ENCODE measurements around the gene AQP10. TPM values are rescaled to one million over a fixed set of nuclear protein-coding genes. Genes with fewer than 3 reads are reported as not detected.

AQP10 gene
- total RNA-seq, 1 experiment from 2014 or later, result not detected

DNA sequence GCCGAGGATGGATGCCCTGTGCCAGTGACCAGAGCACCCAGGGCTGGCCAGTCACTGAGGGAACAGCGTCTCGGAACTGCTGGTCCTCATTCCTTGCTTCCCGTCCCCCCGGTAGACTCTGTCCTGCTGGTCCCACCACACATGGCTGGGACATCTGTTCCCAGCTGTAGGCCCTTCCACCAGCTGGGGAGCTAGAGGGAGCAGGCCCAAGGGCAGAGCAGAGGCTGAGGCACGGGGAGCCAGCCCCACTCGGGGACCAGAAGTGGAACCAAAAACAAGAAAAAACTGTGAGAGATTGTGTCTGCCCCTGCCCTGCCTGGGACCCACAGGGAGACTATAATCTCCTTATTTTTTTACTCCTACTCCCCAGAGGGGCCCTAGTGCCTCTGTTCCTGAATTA is 28.2 kb downstream of the AQP10 start:
- intact Hi-C loops (cut with micrococcal nuclease; ENCODE audit: unreplicated experiment) (no loop called here), in situ Hi-C loops (cut with HindIII; ENCODE audit: low pct_unique_long_range_greater_than_20kb, low sequenced_read_pairs) (no loop called here)
- ChIA-PET CTCF (no interaction called here), POLR2A (no interaction called here)
- TF ChIP-seq, protein P1, sequence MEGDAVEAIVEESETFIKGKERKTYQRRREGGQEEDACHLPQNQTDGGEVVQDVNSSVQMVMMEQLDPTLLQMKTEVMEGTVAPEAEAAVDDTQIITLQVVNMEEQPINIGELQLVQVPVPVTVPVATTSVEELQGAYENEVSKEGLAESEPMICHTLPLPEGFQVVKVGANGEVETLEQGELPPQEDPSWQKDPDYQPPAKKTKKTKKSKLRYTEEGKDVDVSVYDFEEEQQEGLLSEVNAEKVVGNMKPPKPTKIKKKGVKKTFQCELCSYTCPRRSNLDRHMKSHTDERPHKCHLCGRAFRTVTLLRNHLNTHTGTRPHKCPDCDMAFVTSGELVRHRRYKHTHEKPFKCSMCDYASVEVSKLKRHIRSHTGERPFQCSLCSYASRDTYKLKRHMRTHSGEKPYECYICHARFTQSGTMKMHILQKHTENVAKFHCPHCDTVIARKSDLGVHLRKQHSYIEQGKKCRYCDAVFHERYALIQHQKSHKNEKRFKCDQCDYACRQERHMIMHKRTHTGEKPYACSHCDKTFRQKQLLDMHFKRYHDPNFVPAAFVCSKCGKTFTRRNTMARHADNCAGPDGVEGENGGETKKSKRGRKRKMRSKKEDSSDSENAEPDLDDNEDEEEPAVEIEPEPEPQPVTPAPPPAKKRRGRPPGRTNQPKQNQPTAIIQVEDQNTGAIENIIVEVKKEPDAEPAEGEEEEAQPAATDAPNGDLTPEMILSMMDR (IDR thresholded peaks at IDR 0.05), result no peak
- TF ChIP-seq TCF7L2 (IDR thresholded peaks at IDR 0.05; ENCODE audit: low read depth, low read length) (no peak), SIN3A (IDR thresholded peaks at IDR 0.05; ENCODE audit: borderline replicate concordance, insufficient read depth, low read depth, low read length) (no peak), POLR2AphosphoS5 (IDR thresholded peaks at IDR 0.05; ENCODE audit: low read depth, low read length) (no peak)
- TF ChIP-seq, protein P2, sequence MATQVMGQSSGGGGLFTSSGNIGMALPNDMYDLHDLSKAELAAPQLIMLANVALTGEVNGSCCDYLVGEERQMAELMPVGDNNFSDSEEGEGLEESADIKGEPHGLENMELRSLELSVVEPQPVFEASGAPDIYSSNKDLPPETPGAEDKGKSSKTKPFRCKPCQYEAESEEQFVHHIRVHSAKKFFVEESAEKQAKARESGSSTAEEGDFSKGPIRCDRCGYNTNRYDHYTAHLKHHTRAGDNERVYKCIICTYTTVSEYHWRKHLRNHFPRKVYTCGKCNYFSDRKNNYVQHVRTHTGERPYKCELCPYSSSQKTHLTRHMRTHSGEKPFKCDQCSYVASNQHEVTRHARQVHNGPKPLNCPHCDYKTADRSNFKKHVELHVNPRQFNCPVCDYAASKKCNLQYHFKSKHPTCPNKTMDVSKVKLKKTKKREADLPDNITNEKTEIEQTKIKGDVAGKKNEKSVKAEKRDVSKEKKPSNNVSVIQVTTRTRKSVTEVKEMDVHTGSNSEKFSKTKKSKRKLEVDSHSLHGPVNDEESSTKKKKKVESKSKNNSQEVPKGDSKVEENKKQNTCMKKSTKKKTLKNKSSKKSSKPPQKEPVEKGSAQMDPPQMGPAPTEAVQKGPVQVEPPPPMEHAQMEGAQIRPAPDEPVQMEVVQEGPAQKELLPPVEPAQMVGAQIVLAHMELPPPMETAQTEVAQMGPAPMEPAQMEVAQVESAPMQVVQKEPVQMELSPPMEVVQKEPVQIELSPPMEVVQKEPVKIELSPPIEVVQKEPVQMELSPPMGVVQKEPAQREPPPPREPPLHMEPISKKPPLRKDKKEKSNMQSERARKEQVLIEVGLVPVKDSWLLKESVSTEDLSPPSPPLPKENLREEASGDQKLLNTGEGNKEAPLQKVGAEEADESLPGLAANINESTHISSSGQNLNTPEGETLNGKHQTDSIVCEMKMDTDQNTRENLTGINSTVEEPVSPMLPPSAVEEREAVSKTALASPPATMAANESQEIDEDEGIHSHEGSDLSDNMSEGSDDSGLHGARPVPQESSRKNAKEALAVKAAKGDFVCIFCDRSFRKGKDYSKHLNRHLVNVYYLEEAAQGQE (IDR thresholded peaks at IDR 0.05; ENCODE audit: insufficient read depth in 1 of 2, low read depth in 2 of 2, low read length in 1 of 2), result no peak
- peaks cover 15% of the 10 kb centered on the region for H3K4me1 ChIP-seq (ENCODE audit: control insufficient read depth, insufficient read depth, low read length)
- DNase-seq (ENCODE audit: low read depth, low spot score), result no peak
- H3K4me3 ChIP-seq (ENCODE audit: low read depth in 2 of 2, low read length in 2 of 2), result no peak overlapping the region
- ATAC-seq, result no peak
- no peak overlapping the region for H3K27ac ChIP-seq (ENCODE audit: low read length)
- H3K9me3 ChIP-seq (ENCODE audit: control insufficient read depth, insufficient read depth, low read depth, low read length), result no peaks in the 10 kb centered on the region
- H3K36me3 ChIP-seq (ENCODE audit: control insufficient read depth, insufficient read depth, low read length), result peaks cover 2% of the 10 kb centered on the region; the same call in 1 of the 2 replicates
- no TSS peak for BruUV-seq (replicated peaks)
- no peaks in the 10 kb centered on the region for H3K27me3 ChIP-seq (ENCODE audit: control insufficient read depth, insufficient read depth, low read length)

DNA sequence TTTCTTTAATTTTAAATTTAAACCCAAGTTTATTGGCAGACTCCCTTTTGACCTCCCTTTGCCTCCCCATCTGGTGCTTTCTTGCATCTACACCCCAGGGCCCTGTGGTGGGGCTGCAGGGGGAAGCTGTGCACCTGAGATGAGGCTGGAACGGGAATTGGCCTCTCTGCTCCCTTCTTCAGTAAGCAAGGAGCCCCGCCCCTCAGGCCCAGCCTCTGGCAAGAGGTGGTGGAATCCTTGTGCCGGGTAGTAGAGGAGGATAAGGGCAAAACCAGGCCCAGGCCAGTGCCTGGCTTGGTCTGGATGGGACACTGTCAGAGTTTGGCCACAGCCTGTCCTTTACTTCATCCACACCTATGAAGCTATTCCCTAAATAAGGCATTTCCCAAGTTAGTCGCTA is 29.5 kb downstream of the AQP10 start:
- TF ChIP-seq SIN3A (IDR thresholded peaks at IDR 0.05; ENCODE audit: borderline replicate concordance, insufficient read depth, low read depth, low read length) (no peak), POLR2AphosphoS5 (IDR thresholded peaks at IDR 0.05; ENCODE audit: low read depth, low read length) (no peak), TCF7L2 (IDR thresholded peaks at IDR 0.05; ENCODE audit: low read depth, low read length) (no peak)
- TF ChIP-seq, protein P2 (IDR thresholded peaks at IDR 0.05; ENCODE audit: insufficient read depth in 1 of 2, low read depth in 2 of 2, low read length in 1 of 2), result no peak
- TF ChIP-seq, protein P1 (IDR thresholded peaks at IDR 0.05), result no peak
- intact Hi-C loops (cut with micrococcal nuclease; ENCODE audit: unreplicated experiment), result no loop called here
- no peak for ATAC-seq
- no peaks in the 10 kb centered on the region for H3K27me3 ChIP-seq (ENCODE audit: control insufficient read depth, insufficient read depth, low read length)
- H3K27ac ChIP-seq (ENCODE audit: low read length), result no peak overlapping the region
- DNase-seq (ENCODE audit: low read depth, low spot score), result no peak
- ChIA-PET CTCF (interaction anchor here (1.4 kb wide), 1 partner anchor 14 kb away, joined by 5 read pairs; no protein-coding TSS in a partner anchor), POLR2A (no interaction called here)
- in situ Hi-C loops (cut with HindIII; ENCODE audit: low pct_unique_long_range_greater_than_20kb, low sequenced_read_pairs), result no loop called here
- no peaks in the 10 kb centered on the region for H3K9me3 ChIP-seq (ENCODE audit: control insufficient read depth, insufficient read depth, low read depth, low read length)
- H3K4me3 ChIP-seq (ENCODE audit: low read depth in 2 of 2, low read length in 2 of 2), result no peak overlapping the region
- peaks cover 2% of the 10 kb centered on the region; the same call in 1 of the 2 replicates for H3K36me3 ChIP-seq (ENCODE audit: control insufficient read depth, insufficient read depth, low read length)
- BruUV-seq (replicated peaks), result no TSS peak
- peaks cover 15% of the 10 kb centered on the region for H3K4me1 ChIP-seq (ENCODE audit: control insufficient read depth, insufficient read depth, low read length)
